ENCODE data around the gene VAMP8.
"Not testable (repeated sequence)": the region's sequence is repeated elsewhere in the genome, so short reads cannot be mapped to it uniquely, and the experiment has no call there.

Gene VAMP8

DNA sequence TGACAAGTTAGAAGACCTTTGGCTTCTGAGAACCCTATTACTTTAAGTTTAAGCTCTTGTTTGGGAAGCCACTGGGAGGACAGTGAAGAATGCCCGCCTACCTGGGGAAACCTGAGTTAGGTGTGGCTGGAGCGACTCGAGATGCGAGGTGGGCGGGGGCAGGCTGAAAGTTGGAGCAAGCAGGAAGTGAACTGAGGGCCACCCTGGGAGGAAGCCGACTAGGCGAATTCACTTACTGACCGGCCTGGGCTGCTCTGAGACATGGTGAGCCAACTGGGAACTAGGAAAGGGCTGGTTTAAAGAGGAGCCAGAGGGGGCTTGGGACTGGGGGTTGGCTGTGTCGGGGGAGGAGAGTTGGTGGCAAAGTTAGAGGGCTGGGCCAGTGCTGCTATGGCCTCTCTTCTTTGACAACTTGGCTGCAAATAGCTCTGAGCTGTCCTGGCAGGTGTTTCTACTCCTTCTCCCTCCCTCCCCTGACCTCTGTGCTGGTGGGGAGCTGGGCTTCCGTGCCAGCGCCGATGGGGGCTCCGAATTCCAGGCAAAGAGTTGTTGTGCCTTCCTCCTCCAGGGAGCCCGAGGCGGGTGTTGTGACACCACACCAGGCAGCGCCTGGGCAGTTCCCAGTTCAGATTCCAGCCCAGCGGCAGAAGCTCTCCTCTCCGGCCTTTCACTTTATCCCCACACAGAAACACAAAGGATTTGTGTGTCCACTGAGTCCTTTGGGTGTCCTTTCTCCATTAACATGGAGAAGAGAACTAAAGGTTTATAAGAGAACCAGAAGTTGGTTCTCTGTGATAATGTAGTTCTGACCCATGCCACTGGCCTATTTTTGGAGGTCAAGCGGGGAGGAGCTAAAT is at the start of gene VAMP8:
TSS of gene VAMP8 (plus strand) at position 201 of the 857 bp plus-strand sequence. CDS start at position 262, 61 bp downstream.
- peak; percentile 76 for DNase-seq

DNA sequence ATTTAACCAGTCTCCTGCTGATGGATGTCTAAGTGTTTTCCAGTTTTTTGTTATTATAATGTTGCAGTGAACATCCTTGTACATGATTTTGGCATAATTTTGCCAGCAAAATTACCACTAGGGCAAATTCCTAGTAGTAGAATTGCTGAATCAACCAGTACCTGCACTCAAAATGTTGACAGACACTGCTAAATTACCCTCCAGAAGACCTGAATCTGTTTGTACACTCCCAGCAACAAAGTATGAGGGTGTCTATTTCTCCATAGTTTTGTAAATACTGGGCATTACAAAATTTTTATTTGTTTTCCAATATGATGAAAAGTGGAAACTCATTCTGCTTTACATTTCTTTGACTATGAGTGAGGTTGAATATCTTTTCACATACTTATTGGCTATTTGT is 49.6 kb upstream of the VAMP8 start:
- no peak for DNase-seq

GRCh38 chr2:85528355-85528754 is 49.0 kb upstream of the VAMP8 start:
- DNase-seq, result no peak

DNA sequence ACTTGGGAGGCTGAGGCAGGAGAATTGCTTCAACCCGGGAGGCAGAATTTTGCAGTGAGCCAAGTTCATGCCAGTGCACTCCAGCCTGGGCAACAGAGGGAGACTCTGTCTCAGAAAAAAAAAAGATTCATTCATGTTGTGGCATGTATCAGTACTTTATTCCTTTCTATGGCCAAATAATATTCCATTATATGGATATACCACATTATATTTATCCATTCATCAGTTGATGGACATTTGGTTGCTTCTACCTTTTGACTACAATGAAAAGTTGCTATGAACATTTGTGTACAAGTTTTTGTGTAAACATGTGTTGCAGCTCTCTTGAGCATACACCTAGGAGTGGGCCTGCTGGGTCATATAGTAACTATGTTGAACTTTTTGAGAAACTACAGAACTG is 47.6 kb upstream of the VAMP8 start:
- no peak for DNase-seq

- DNase-seq, result no peak
These were observed 45.8 kb upstream of the VAMP8 start for GRCh38 chr2:85531589-85531988.

DNA sequence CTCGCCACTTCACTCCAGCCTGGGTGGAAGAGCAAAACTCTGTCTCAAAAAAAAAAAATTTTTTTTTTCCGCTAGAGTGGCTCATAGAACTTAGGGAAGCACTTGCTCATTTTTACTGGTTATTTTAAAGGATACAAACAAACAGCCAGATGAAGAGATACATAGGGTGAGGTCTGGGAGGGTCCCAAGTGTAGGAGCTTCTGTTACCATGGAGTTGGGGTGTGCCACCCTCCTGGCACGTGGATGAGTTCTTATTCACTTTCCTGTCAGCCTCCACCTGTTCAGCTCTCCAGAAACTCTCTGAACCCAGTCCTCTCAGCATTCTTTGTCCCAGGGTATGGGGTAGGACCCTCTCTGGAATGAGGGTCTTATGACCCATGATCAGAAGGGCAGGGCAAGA is 43.3 kb upstream of the VAMP8 start:
- DNase-seq, result peak; percentile 65

DNA sequence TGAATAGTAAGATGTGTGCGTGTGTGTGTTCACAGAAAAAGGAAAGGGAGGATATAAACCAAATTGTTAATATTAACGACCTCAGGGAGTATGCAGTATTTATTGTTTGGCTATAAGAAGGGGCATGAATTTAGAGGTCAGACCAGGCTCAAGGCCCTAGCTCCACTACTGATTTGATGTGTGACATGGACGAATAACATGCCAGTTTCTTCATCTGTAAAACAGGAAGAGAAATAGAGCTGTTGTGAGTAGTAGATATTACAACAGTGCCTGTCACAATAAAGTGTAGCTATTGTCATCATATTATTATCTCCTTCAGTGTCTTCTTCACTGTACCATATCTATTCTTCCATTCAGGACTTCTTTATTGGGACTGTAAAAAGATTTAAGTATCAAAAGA is 42.5 kb upstream of the VAMP8 start:
- DNase-seq, result peak; percentile 49

- DNase-seq, result peak; percentile 38
These were observed 40.9 kb upstream of the VAMP8 start for GRCh38 chr2:85536479-85536878.

GRCh38 chr2:85537600-85538506 is 39.5 kb upstream of the VAMP8 start:
- DNase-seq, result peak; percentile 79

DNA sequence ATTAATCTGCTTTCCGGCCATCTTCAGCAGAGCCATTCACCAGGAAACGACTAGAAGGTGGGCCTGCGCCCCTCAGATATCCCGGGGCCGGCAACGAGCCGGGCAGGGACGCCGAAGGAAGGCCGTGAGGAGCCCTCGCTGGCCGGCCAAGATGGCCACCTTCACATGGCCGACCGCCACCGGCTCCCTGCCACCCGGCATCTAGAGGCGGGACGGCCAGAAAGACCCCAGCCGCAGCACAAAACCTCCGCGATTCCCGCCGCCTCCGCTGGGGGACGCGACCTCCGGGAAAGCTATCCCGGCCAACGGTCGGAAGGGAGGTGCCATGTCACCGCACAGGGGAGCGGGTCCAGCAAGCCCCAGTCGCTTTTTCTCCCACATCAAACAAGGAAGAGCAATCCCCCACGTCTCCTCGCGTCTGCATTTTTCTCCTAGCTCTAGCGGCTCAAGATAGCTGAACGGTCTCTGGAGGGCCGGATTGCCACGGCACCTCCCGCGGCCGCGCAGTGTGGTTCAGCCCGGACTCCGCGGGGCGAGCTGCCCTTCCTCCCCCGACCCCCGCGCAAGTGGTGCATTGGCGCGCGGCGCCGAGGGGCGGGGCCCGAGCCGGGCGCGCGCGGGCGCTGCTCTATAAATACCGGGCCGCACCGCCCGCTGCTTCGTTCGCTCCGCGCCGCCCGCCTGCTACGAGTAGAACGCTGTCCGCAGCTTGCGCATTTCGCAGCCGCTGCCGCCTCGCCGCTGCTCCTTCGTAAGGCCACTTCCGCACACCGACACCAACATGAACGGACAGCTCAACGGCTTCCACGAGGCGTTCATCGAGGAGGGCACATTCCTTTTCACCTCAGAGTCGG is 38.7 kb upstream of the VAMP8 start, which contains the start of gene MAT2A:
TSS of gene MAT2A (plus strand) at position 662 of the 854 bp plus-strand sequence. CDS start at position 782, 120 bp downstream.
- DNase-seq, result peak; percentile 94

DNA sequence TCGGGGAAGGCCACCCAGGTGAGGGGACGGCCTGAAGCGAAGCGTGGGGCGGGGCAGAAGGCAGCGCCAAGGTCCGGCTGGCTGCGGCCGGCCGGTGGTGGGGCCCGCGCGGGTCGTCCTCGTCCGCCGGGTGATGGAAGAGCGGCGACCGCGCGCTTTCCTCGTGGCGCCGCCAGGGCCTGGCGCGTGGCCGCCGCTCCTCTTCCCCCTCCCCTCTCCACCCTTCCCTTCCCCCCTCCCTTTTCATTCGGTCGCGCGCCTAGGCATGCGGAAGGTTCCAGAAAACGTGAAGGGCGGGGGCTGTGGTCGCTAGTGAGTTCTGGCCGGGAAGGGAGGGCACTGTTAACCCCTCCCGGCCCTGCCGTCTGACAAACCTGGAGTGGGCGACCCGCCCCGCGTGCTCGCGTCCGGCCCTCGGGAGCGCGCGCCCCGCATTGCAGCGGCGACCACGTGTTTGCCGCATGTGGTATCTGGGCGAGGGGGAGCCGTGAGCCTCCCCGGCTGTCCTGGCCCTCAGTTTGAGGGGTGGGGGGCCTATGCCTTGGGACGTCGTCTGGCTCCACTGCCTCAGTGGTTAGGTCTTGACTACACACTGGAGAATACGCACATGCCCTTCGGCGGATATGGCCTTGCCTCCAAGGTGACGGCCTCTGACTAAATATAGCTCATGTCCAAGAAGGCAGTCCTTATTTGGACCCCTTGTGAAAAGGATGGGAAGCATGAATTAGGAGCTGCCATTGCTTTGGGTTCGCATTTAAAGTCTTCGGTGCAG is 37.8 kb upstream of the VAMP8 start:
- DNase-seq, result peak; percentile 88

DNA sequence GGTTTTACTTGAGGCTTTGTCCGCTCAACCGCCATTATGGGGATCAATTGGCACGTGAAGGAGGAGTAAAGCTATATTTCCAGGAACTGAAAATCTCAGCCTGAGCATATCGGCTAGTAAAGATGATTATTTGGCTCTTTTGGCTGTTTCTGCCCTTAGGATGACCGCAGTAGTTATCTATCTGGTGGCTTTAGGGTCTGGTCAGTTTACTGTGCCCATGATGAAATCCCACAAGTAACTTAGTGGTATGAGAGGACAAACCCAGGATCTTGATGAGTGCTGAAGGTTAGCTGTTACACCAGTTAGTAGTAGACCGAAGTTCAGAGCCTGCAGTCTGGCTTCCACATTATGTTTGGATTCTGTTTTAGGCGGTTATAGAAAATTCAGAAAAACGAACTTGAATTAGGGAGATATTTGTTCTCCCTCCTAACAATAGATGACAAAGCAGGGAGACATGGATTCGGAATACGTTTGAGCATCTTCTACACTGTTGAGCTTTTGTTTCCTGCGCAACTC is 37.2 kb upstream of the VAMP8 start:
- peak; percentile 65 for DNase-seq

DNA sequence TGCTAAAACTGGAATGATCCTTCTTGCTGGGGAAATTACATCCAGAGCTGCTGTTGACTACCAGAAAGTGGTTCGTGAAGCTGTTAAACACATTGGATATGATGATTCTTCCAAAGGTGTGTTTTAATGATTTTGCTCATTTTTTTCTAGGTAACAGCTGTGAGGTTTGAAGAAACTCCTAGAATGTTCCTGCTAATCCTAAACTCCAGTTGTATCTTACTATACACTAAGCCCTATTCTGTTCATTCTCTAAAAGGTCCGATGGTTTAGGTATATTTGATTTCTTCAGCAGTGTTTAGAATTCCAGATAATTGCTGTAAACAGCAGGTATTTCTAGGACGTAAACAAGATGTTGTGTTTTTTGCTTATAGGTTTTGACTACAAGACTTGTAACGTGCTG is 36.1 kb upstream of the VAMP8 start:
- DNase-seq, result no peak

DNA sequence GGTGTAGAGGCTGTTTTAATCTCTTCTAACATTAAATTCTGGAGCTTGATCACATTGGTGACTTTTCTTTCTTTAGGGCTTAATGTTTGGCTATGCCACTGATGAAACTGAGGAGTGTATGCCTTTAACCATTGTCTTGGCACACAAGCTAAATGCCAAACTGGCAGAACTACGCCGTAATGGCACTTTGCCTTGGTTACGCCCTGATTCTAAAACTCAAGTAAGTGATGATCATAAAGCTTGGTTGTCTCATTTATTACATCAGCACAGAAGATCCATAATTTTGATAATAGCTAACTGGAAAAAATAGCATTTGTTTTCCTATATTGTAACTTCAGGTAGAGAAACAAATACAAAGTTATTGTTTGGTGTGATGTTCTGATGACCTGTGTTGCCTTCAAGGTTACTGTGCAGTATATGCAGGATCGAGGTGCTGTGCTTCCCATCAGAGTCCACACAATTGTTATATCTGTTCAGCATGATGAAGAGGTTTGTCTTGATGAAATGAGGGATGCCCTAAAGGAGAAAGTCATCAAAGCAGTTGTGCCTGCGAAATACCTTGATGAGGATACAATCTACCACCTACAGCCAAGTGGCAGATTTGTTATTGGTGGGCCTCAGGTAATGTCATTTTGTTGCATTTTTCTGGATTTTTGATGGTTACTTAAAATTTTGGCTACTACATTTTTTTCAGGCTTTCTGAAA is 35.5 kb upstream of the VAMP8 start:
- DNase-seq, result no peak

- DNase-seq, result no peak
These were observed 34.6 kb upstream of the VAMP8 start for GRCh38 chr2:85542777-85543176.

GRCh38 chr2:85544254-85544691 is 33.1 kb upstream of the VAMP8 start:
- DNase-seq, result not testable (repeated sequence)

DNA sequence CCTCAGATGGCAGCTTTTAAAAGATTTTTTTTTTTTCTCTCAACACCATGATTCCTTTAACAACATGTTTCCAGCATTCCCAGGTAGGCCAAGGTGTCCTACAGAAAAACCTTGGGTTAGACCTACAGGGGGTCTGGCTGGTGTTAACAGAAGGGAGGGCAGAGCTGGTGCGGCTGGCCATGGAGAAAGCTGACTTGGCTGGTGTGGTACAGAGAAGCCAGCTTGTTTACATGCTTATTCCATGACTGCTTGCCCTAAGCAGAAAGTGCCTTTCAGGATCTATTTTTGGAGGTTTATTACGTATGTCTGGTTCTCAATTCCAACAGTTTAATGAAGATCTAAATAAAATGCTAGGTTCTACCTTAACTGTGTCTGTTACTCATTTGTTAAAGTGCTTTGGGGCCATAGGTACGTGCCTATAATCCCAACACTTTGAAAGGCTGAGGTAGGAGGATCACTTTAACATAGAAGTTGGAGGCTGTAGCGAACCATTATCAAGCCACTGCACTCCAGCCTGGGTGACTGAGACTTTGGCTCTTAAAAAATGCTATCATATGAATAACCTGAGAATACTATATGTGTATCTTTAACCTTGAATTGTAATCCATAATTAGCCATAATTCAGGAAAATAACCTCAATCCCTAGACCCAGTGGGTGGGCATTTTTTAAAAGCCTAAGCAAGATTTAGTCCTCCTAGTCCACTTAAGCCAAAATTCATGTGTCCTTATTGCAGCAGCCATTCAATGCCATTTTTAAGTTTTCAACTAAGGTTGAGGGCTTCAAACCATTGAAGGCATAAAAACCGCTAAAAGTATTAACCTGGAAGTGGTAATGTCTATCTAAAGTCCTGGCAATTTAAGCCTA is 32.2 kb upstream of the VAMP8 start:
- not testable (repeated sequence) for DNase-seq

GRCh38 chr2:85545780-85546240 is 31.6 kb upstream of the VAMP8 start:
- DNase-seq, result no peak

DNA sequence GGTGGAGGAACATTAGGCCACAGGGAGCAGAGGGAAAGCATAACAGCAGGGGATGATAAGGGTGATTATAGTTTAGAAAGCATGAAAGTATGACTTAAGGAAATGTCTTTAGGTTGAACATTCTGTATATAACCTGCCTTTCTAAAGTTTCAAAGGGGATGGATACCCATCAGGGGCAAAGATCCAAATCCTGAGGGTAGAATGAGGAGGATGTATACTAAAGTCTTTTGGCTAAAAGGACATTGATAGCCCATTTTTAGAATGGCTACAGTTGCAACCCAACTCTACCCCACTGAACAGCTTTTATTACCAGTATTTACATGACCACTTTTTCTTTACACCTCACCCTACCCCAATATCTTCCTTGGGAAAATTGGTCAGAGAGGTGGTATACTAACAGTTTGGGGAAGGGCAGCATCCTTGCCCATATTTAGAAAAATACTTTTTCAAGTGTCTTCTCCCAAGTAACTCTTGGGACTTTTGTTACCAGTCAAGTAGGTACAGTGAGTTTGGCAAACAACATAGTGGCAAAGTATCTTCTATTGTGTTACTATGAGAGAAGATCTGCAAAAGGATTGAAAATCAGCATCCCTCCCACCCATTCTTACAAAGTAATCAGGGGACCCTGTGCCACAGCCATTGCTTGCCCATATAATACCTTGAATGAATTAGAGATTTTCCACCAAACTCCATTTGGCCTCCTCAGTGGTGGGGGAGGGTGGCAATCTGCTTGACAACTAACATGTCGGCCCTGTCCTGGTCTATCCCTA is 30.1 kb upstream of the VAMP8 start:
- peak; percentile 37 for DNase-seq

Data from hematopoietic multipotent progenitor cell treated with erythropoietin and hydrocortisone succinate and interleukin-3 and kit ligand, for 6 days (in vitro differentiated cells).